NCI-H524 (cell line): ENCODE measurements around the gene ARHGEF5.

Experiments
- DNase-seq, 2 experiments: peaks; one replicate each; lab custom pipeline; 2025; lab: John Stamatoyannopoulos, UW

Gene ARHGEF5

DNA sequence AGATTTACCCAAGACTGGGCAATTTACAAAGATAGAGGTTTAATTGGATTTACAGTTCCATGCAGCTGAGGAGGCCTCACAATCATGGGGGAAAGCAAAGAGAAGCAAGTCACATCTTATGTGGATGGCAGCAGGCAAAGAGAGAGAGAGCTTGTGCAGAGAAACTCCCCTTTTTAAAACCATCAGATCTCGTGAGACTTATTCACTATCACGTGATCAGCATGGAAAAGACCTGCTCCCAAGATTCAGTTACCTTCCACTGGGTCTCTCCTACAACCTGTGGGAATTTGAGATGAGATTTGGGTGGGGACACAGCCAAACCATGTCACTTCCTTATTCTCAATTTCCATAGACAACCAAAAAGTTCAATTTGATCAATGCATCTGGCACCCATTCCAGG lies 73.2 kb downstream of the ARHGEF5 start:
- DNase-seq = no peak
